K562 (cell line): ENCODE measurements around the gene MYL4. TPM values are rescaled to one million over a fixed set of nuclear protein-coding genes. Genes with fewer than 3 reads are reported as not detected.

Source experiments
- ATAC-seq: fragments of 200-7000 bp; cut with Tn5 transposase; 3 replicates; pipeline ENCODE4 v1.9.1; 2020; ENCODE audit warnings: moderate library complexity
- BruUV-seq: library from RNA; stranded (reverse); fragments of 400-500 nt; replicated peaks from 2 replicates; lab custom pipeline; 2021; lab: Mats Ljungman, UMichigan
- CTCF ChIA-PET: fragments of 300-600 bp; formaldehyde crosslinking; extraction: SDS; loops from one replicate; lab custom pipeline; 2021; ENCODE audit warnings: low intra/inter-chr PET ratio; lab: Yijun Ruan, JAX
- POLR2A ChIA-PET: fragments of 300-600, 350-650 bp; sonication (Branson Sonifier 250); formaldehyde crosslinking; extraction: SDS; loops from one replicate; lab custom pipeline; 2021; ENCODE audit warnings: antibody characterized with exemption, inconsistent platforms; lab: Yijun Ruan, JAX
- DNase-seq, 4 experiments: peaks; one replicate each; pipeline versions ENCODE4 v3.0.0 to v3.0.0-alpha.2; 2011 to 2018; ENCODE audit warnings: low spot score in 3 of 4, mixed read lengths in 3 of 4; ENCODE audit errors: extremely low read depth in 1 of 4
- FAIRE-seq: peaks from 2 replicates; lab custom pipeline; 2011; peaks lifted over from hg19 to GRCh38; lab: Jason Lieb, UNC
- H2AFZ ChIP-seq: 2 replicates; pipeline ENCODE4 v1.6.0; 2011; ENCODE audit warnings: low read depth, low read length, control low read depth, inconsistent platforms
- H3K27ac ChIP-seq: fragments of 200-600 bp; 3 replicates; pipeline ENCODE4 v1.8.0; 2011; ENCODE audit warnings: low read depth, mild to moderate bottlenecking, control low read depth, inconsistent platforms, low read length, moderate library complexity, mixed read lengths; ENCODE audit errors: extremely low read depth
- H3K27me3 ChIP-seq, 2 experiments: fragments of 300-600 bp in 1 of 2; 2 replicates in 1 of 2; 3 replicates in 1 of 2; pipeline versions ENCODE4 v1.6.0 to v1.8.0; 2011; ENCODE audit warnings: inconsistent platforms in 2 of 2, low read length in 2 of 2, mild to moderate bottlenecking in 1 of 2, mixed read lengths in 1 of 2, moderate library complexity in 1 of 2; ENCODE audit not compliant: control insufficient read depth in 2 of 2, insufficient read depth in 2 of 2
- H3K36me3 ChIP-seq: fragments of 300-600 bp; 3 replicates; pipeline ENCODE4 v1.8.0; 2011; ENCODE audit warnings: mild to moderate bottlenecking, low read length, inconsistent platforms; ENCODE audit not compliant: control insufficient read depth, insufficient read depth
- H3K4me1 ChIP-seq, 2 experiments: fragments of 200-600 bp in 1 of 2; replicated peaks in 1 of 2; 2 replicates in 1 of 2; 3 replicates in 1 of 2; pipeline versions ENCODE4 v1.5.1 to v1.8.0; 2011; ENCODE audit warnings: inconsistent platforms in 2 of 2, low read length in 2 of 2, mild to moderate bottlenecking in 1 of 2, mixed read lengths in 1 of 2, moderate library complexity in 1 of 2; ENCODE audit not compliant: control insufficient read depth in 2 of 2, insufficient read depth in 2 of 2
- H3K4me2 ChIP-seq: 2 replicates; pipeline ENCODE4 v1.6.1; 2011; ENCODE audit warnings: low read length, control low read depth, inconsistent platforms, mixed read lengths; ENCODE audit not compliant: insufficient read depth
- H3K4me3 ChIP-seq: fragments of 200-600 bp; sonication (generic), shearing (Covaris generic); 2 replicates; pipeline ENCODE4 v1.5.1; 2016; ENCODE audit warnings: control low read depth, inconsistent platforms
- H3K79me2 ChIP-seq: fragments of 200-600 bp; 3 replicates; pipeline ENCODE4 v1.8.0; 2011; ENCODE audit warnings: low read length, inconsistent platforms; ENCODE audit not compliant: control insufficient read depth, insufficient read depth
- H3K9ac ChIP-seq, 2 experiments: 2 replicates each; pipeline versions ENCODE4 v1.6.0 to v1.6.1; 2011; ENCODE audit warnings: low read depth in 2 of 2, low read length in 2 of 2, control low read depth in 1 of 2, inconsistent platforms in 1 of 2, mild to moderate bottlenecking in 1 of 2, mixed read lengths in 1 of 2; ENCODE audit not compliant: insufficient read depth in 1 of 2
- H3K9me1 ChIP-seq: one replicate; pipeline ENCODE4 v1.6.0; 2011; ENCODE audit warnings: inconsistent platforms, mild to moderate bottlenecking, low read length, moderate library complexity; ENCODE audit not compliant: control insufficient read depth, insufficient read depth
- H3K9me3 ChIP-seq: replicated peaks from 2 replicates; pipeline ENCODE4 v1.5.1; 2011; ENCODE audit warnings: low read depth, low read length, inconsistent platforms; ENCODE audit not compliant: control insufficient read depth, insufficient read depth
- H4K20me1 ChIP-seq: replicated peaks from 2 replicates; pipeline ENCODE4 v1.6.1; 2011; ENCODE audit warnings: low read length, inconsistent platforms, mixed read lengths; ENCODE audit not compliant: control insufficient read depth, insufficient read depth
- ATF6 ChIP-seq: sonication (generic); formaldehyde crosslinking; IDR thresholded peaks from 2 replicates; pipeline ENCODE4 v1.4.0; 2020; ENCODE audit warnings: mild to moderate bottlenecking, missing genetic modification reagents
- ELK3 ChIP-seq: fragments of 450-650 bp; formaldehyde crosslinking; IDR thresholded peaks from 2 replicates; pipeline ENCODE4 v1.4.0; 2020; ENCODE audit warnings: mild to moderate bottlenecking
- ZNF174 ChIP-seq: fragments of 250-450 bp; sonication (Bioruptor Pico); IDR thresholded peaks from 2 replicates; pipeline ENCODE4 v1.4.0; 2020; ENCODE audit warnings: mild to moderate bottlenecking
- WGBS: fragments of 100-300 bp; shearing (Covaris generic); methylation state at CpG from one replicate; pipeline ENCODE4 v1.1.6; 2016; ENCODE audit warnings: low coverage, mixed read lengths; ENCODE audit not compliant: insufficient coverage; ENCODE audit errors: missing lambda C conversion rate; 5-methylcytosine and 5-hydroxymethylcytosine counted together
- in situ Hi-C: fragments of 300-500 bp; cut with MboI; formaldehyde crosslinking; loops from 4 replicates; pipeline ENCODE4 v1.15.0; 2018; ENCODE audit warnings: inconsistent platforms, mixed read lengths
- intact Hi-C: fragments of 100-400 bp; cut with micrococcal nuclease; formaldehyde crosslinking; loops from 2 replicates; pipeline ENCODE4 v1.14.2; 2022
- polyA plus RNA-seq, 8 experiments: library from polyadenylated mRNA; depleted of rRNA in 4 of 8; stranded (reverse) in 5 of 8; unstranded in 3 of 8; fragments of >200 nt; fragmentation: Nextera tagmentation in 2 of 8; fragmentation: Illumina TruSeq in 1 of 8; extraction: Ambion mirVana in 2 of 8; extraction: Trizol in 1 of 8; gene quantifications; 2 replicates each; pipeline versions ENCODE4 v1.2.1 to v1.2.3, GENCODE V29; 2011 to 2014; ENCODE audit warnings: inconsistent platforms in 1 of 8, missing spikeins in 1 of 8
- total RNA-seq, 7 experiments: library from RNA; depleted of rRNA in 6 of 7; stranded (reverse); fragments of >200 nt in 6 of 7; fragmentation: Illumina TruSeq in 2 of 7; extraction: Trizol in 2 of 7; gene quantifications; 2 replicates each; pipeline versions ENCODE4 v1.2.1 to v1.2.3, GENCODE V29; 2011 to 2021; ENCODE audit warnings: low replicate concordance in 1 of 7

MYL4 gene
- total and polyA plus RNA-seq, 9 of the 15 experiments (the other 6 are each of a cell fraction or from before 2014, with no cell fraction given) = 117 to 423 (median 221) TPM

- FAIRE-seq (no peak), DNase-seq (no peak), ATAC-seq (no peak)
- TF ChIP-seq ELK3 = no peak
- TF ChIP-seq ZNF174 = no peak
- TF ChIP-seq ATF6 (CRISPR knock-in tag) = no peak
- 50% methylated on average over 2 of the region's 2 CpGs for WGBS
- in situ Hi-C loops = no loop called here
- Histone ChIP-seq H3K4me1 (peaks cover 18 to 28% of the 10 kb centered on the region in 2 experiments), H3K79me2 (no peaks in the 10 kb centered on the region), H3K9ac (no peak overlapping the region), H3K9me1 (peaks cover under 1% of the 10 kb centered on the region), H3K36me3 (no peaks in the 10 kb centered on the region), H4K20me1 (no peaks in the 10 kb centered on the region), H3K4me3 (no peak overlapping the region), H3K27me3 (no peaks in the 10 kb centered on the region), H3K9me3 (no peaks in the 10 kb centered on the region), H2AFZ (no peak overlapping the region), H3K4me2 (no peak overlapping the region), H3K27ac (no peak overlapping the region)
- BruUV-seq = no TSS peak
- ChIA-PET POLR2A (interaction anchor here (0.7 to 1.2 kb wide), 2 partner anchors 14 to 107 kb away, joined by 3 to 5 read pairs; no protein-coding TSS in a partner anchor), CTCF (no interaction called here)
- intact Hi-C loops = no loop called here
Measured at GRCh38 chr17:47270946-47271705, 62.0 kb downstream of the MYL4 start.
